ENCODE measurements around the gene ARID1B. TPM values are rescaled to one million over a fixed set of nuclear protein-coding genes. Genes with fewer than 3 reads are reported as not detected.

Gene ARID1B
- total RNA-seq, 1 experiment from 2014 or later = 60.3 TPM

DNA sequence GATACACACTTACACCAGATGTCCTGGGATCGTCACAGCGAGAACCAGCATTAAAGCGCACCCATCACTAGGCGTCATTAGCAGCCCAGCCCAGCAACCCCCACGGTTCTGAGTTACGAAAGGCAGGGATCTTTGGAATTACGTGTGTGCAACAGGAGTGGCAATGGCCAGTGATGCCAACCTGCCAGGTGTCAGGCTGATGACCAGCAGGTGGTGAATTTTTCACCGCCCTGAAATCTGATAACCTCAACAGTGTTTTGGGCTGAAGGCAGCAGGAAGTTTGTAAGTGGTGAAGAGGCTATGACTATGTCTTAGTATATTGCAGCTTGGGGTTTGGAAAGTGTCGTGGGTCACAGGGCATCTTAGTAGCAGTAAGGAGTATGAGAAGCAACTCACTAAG is 380.1 kb downstream of the ARID1B start:
- POLR2A ChIA-PET = no interaction called here
- no peak for ATAC-seq
- CTCF ChIA-PET = interaction anchor here (1.3 to 5.0 kb wide), 4 partner anchors 12 to 28 kb away, joined by 3 to 21 read pairs (median 10); no protein-coding TSS in a partner anchor
- DNase-seq (ENCODE audit: low spot score) = no peak
- Mint-ChIP-seq H3K27ac (peak overlapping the region; percentile 47), H3K4me3 (no peak overlapping the region), H3K9me3 (no peaks in the 10 kb centered on the region), H3K36me3 (peaks cover 3% of the 10 kb centered on the region; the same call in 1 of the 2 replicates), H3K27me3 (ENCODE audit: low read depth) (no peaks in the 10 kb centered on the region), H3K4me1 (peaks cover 41% of the 10 kb centered on the region)
- TF ChIP-seq NR2C2 (CRISPR knock-in tag; IDR thresholded peaks at IDR 0.05) (no peak), OVOL2 (CRISPR knock-in tag; IDR thresholded peaks at IDR 0.05; ENCODE audit: borderline replicate concordance) (no peak), FOXK1 (CRISPR knock-in tag; IDR thresholded peaks at IDR 0.05) (no peak), JUN (CRISPR knock-in tag; IDR thresholded peaks at IDR 0.05) (no peak), SOX15 (CRISPR knock-in tag; IDR thresholded peaks at IDR 0.05) (no peak), CBFB (CRISPR knock-in tag; IDR thresholded peaks at IDR 0.05; ENCODE audit: low read depth) (no peak), RORB (CRISPR knock-in tag; IDR thresholded peaks at IDR 0.05) (no peak), CREM (CRISPR knock-in tag; IDR thresholded peaks at IDR 0.05) (no peak), TEAD1 (CRISPR knock-in tag; IDR thresholded peaks at IDR 0.05) (no peak), MYBL2 (CRISPR knock-in tag; IDR thresholded peaks at IDR 0.05) (no peak), ESRRA (CRISPR knock-in tag; IDR thresholded peaks at IDR 0.05; ENCODE audit: borderline replicate concordance) (no peak)
- TF ChIP-seq, protein P1, sequence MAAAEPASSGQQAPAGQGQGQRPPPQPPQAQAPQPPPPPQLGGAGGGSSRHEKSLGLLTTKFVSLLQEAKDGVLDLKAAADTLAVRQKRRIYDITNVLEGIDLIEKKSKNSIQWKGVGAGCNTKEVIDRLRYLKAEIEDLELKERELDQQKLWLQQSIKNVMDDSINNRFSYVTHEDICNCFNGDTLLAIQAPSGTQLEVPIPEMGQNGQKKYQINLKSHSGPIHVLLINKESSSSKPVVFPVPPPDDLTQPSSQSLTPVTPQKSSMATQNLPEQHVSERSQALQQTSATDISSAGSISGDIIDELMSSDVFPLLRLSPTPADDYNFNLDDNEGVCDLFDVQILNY (CRISPR knock-in tag; IDR thresholded peaks at IDR 0.05) = no peak
- TF ChIP-seq, protein P2, sequence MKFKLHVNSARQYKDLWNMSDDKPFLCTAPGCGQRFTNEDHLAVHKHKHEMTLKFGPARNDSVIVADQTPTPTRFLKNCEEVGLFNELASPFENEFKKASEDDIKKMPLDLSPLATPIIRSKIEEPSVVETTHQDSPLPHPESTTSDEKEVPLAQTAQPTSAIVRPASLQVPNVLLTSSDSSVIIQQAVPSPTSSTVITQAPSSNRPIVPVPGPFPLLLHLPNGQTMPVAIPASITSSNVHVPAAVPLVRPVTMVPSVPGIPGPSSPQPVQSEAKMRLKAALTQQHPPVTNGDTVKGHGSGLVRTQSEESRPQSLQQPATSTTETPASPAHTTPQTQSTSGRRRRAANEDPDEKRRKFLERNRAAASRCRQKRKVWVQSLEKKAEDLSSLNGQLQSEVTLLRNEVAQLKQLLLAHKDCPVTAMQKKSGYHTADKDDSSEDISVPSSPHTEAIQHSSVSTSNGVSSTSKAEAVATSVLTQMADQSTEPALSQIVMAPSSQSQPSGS (CRISPR knock-in tag; IDR thresholded peaks at IDR 0.05; ENCODE audit: borderline replicate concordance, low read depth) = no peak
- TF ChIP-seq, protein P3, sequence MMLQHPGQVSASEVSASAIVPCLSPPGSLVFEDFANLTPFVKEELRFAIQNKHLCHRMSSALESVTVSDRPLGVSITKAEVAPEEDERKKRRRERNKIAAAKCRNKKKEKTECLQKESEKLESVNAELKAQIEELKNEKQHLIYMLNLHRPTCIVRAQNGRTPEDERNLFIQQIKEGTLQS (CRISPR knock-in tag; conservative IDR thresholded peaks at IDR 0.05) = no peak
- TF ChIP-seq, protein P4, sequence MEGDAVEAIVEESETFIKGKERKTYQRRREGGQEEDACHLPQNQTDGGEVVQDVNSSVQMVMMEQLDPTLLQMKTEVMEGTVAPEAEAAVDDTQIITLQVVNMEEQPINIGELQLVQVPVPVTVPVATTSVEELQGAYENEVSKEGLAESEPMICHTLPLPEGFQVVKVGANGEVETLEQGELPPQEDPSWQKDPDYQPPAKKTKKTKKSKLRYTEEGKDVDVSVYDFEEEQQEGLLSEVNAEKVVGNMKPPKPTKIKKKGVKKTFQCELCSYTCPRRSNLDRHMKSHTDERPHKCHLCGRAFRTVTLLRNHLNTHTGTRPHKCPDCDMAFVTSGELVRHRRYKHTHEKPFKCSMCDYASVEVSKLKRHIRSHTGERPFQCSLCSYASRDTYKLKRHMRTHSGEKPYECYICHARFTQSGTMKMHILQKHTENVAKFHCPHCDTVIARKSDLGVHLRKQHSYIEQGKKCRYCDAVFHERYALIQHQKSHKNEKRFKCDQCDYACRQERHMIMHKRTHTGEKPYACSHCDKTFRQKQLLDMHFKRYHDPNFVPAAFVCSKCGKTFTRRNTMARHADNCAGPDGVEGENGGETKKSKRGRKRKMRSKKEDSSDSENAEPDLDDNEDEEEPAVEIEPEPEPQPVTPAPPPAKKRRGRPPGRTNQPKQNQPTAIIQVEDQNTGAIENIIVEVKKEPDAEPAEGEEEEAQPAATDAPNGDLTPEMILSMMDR (IDR thresholded peaks at IDR 0.05) = no peak
- TF ChIP-seq, protein P5, sequence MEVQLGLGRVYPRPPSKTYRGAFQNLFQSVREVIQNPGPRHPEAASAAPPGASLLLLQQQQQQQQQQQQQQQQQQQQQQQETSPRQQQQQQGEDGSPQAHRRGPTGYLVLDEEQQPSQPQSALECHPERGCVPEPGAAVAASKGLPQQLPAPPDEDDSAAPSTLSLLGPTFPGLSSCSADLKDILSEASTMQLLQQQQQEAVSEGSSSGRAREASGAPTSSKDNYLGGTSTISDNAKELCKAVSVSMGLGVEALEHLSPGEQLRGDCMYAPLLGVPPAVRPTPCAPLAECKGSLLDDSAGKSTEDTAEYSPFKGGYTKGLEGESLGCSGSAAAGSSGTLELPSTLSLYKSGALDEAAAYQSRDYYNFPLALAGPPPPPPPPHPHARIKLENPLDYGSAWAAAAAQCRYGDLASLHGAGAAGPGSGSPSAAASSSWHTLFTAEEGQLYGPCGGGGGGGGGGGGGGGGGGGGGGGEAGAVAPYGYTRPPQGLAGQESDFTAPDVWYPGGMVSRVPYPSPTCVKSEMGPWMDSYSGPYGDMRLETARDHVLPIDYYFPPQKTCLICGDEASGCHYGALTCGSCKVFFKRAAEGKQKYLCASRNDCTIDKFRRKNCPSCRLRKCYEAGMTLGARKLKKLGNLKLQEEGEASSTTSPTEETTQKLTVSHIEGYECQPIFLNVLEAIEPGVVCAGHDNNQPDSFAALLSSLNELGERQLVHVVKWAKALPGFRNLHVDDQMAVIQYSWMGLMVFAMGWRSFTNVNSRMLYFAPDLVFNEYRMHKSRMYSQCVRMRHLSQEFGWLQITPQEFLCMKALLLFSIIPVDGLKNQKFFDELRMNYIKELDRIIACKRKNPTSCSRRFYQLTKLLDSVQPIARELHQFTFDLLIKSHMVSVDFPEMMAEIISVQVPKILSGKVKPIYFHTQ (CRISPR knock-in tag; IDR thresholded peaks at IDR 0.05) = no peak

DNA sequence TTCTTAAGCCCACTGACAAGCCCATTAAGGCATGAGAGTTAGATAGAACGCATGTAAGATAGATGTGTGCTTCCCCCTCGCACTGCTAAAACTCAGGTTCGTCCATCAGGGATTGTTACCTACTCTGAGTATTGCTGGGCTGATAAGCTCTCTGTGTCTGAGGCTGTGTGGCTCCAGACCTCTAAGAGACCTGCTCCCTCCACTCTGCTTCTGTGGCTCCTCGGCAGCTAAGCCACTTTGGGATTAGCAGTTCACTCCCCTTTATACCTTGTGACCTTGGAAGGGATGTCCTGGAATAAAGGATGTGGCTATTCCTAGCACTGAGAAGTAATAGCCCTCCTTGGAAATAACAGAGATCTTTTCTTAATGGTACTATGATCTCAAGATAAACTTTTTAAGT is 381.3 kb downstream of the ARID1B start:
- CTCF ChIA-PET = interaction anchor here (1.0 to 5.0 kb wide), 5 partner anchors 14 to 69 kb away, joined by 4 to 21 read pairs (median 9); no protein-coding TSS in a partner anchor
- no peak overlapping the region for H3K27ac Mint-ChIP-seq
- POLR2A ChIA-PET = no interaction called here
- H3K36me3 Mint-ChIP-seq = peaks cover 3% of the 10 kb centered on the region; the same call in 1 of the 2 replicates
- no peaks in the 10 kb centered on the region for H3K27me3 Mint-ChIP-seq (ENCODE audit: low read depth)
- ATAC-seq (no peak; the same call in 1 of the 2 replicates), DNase-seq (ENCODE audit: low spot score) (no peak)
- peaks cover 49% of the 10 kb centered on the region for H3K4me1 Mint-ChIP-seq
- H3K4me3 Mint-ChIP-seq = no peak overlapping the region
- TF ChIP-seq ELF4 (CRISPR knock-in tag; IDR thresholded peaks at IDR 0.05; ENCODE audit: low read depth) = no peak
- TF ChIP-seq ZNF317 (CRISPR knock-in tag; IDR thresholded peaks at IDR 0.05; ENCODE audit: borderline replicate concordance, low read depth) = no peak
- TF ChIP-seq ZNF232 (CRISPR knock-in tag; IDR thresholded peaks at IDR 0.05) = no peak
- TF ChIP-seq, protein P5 (CRISPR knock-in tag; IDR thresholded peaks at IDR 0.05) = no peak
- H3K9me3 Mint-ChIP-seq = no peaks in the 10 kb centered on the region
